ENCODE results near the gene LRRC15.

The LRRC15 gene

GRCh38 chr3:194382196-194382891 is 12.8 kb upstream of the LRRC15 start:
- no peaks in the 10 kb centered on the region for H3K36me3 ChIP-seq (ENCODE audit: control insufficient read depth, insufficient read depth, low read length)
- H3K4me1 ChIP-seq (ENCODE audit: control insufficient read depth, insufficient read depth, low read length) = no peaks in the 10 kb centered on the region
- no peak overlapping the region for H3K9ac ChIP-seq (ENCODE audit: low read length)
- H3K27ac ChIP-seq (ENCODE audit: low read depth, low read length) = no peak overlapping the region
- H3K4me3 ChIP-seq (ENCODE audit: low read length) = no peak overlapping the region
- H3K27me3 ChIP-seq (ENCODE audit: control insufficient read depth, insufficient read depth, low read length) = no peaks in the 10 kb centered on the region

GRCh38 chr3:194381460-194381875 is 11.9 kb upstream of the LRRC15 start:
- Histone ChIP-seq H3K27me3 (ENCODE audit: control insufficient read depth, insufficient read depth, low read length) (no peaks in the 10 kb centered on the region), H3K9ac (ENCODE audit: low read length) (no peak overlapping the region), H3K36me3 (ENCODE audit: control insufficient read depth, insufficient read depth, low read length) (no peaks in the 10 kb centered on the region), H3K27ac (ENCODE audit: low read depth, low read length) (no peak overlapping the region), H3K4me3 (ENCODE audit: low read length) (no peak overlapping the region), H3K4me1 (ENCODE audit: control insufficient read depth, insufficient read depth, low read length) (no peaks in the 10 kb centered on the region)

DNA sequence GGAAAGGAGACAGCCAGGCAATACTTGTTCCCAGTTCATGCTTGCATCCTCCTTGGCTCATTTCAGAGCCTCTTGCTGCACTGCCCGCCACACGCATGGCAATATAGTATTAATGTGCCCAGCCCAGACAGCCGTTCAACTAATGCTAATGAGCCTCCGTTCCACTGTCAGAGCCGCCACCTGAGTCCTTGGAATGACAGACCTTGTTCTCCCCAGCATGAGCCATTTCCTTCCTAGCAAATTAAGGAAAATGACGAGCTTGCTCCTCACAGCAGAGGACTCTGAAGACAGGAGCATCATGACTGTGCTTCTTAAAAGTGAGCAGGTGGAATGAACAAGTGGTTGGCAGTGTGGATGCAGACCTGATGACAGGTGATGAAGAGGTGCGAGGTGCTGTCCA is 10.8 kb upstream of the LRRC15 start:
- H3K9ac ChIP-seq (ENCODE audit: low read length) = no peak overlapping the region
- H3K27me3 ChIP-seq (ENCODE audit: control insufficient read depth, insufficient read depth, low read length) = no peaks in the 10 kb centered on the region
- no peak overlapping the region for H3K27ac ChIP-seq (ENCODE audit: low read depth, low read length)
- no peaks in the 10 kb centered on the region for H3K36me3 ChIP-seq (ENCODE audit: control insufficient read depth, insufficient read depth, low read length)
- H3K4me3 ChIP-seq (ENCODE audit: low read length) = no peak overlapping the region
- H3K4me1 ChIP-seq (ENCODE audit: control insufficient read depth, insufficient read depth, low read length) = no peaks in the 10 kb centered on the region

GRCh38 chr3:194379651-194380050 is 10.1 kb upstream of the LRRC15 start:
- no peaks in the 10 kb centered on the region for H3K36me3 ChIP-seq (ENCODE audit: control insufficient read depth, insufficient read depth, low read length)
- no peak overlapping the region for H3K27ac ChIP-seq (ENCODE audit: low read depth, low read length)
- no peaks in the 10 kb centered on the region for H3K27me3 ChIP-seq (ENCODE audit: control insufficient read depth, insufficient read depth, low read length)
- H3K9ac ChIP-seq (ENCODE audit: low read length) = no peak overlapping the region
- no peaks in the 10 kb centered on the region for H3K4me1 ChIP-seq (ENCODE audit: control insufficient read depth, insufficient read depth, low read length)
- H3K4me3 ChIP-seq (ENCODE audit: low read length) = no peak overlapping the region

DNA sequence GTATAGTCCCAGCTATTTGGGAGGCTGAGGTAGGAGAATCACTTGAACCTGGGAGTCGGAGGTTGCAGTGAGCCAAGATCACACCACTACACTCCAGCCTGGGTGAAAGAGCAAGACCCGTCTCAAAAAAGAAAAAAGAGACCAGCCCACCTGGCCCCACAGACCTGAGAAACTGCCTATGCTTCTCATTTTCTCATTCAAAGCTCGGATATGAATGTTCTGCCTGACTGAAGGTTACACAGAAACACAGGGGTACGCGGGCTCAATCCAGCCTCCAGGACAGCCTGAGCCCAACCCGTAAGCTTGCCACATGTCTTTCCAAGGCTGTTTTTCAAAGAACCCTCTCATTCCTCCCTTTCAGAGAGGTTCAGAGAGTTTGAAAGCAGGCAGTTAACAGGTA is 9.7 kb upstream of the LRRC15 start:
- Histone ChIP-seq H3K9ac (ENCODE audit: low read length) (no peak overlapping the region), H3K36me3 (ENCODE audit: control insufficient read depth, insufficient read depth, low read length) (no peaks in the 10 kb centered on the region), H3K4me3 (ENCODE audit: low read length) (no peak overlapping the region), H3K27ac (ENCODE audit: low read depth, low read length) (no peak overlapping the region), H3K4me1 (ENCODE audit: control insufficient read depth, insufficient read depth, low read length) (no peaks in the 10 kb centered on the region), H3K27me3 (ENCODE audit: control insufficient read depth, insufficient read depth, low read length) (no peaks in the 10 kb centered on the region)

DNA sequence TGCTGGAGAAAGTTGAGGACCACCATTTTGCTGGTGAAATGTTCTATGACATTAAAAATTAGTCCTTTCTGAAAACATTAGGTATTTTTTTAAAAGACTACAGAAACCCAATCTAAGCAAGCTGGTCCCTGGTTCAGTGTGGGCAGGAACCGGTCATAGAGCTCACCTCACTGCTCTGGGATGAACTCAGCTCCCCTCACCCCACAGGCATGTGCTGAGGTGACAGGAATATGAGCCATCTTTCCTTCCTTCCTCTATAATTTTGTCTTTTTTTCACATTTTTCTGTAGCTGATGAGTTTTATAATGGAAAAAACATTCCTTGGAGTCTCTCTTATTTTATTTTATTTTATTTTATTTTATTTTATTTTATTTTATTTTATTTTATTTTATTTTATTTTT is 8.2 kb upstream of the LRRC15 start:
- H3K4me1 ChIP-seq (ENCODE audit: control insufficient read depth, insufficient read depth, low read length) = no peaks in the 10 kb centered on the region
- no peaks in the 10 kb centered on the region for H3K27me3 ChIP-seq (ENCODE audit: control insufficient read depth, insufficient read depth, low read length)
- no peaks in the 10 kb centered on the region for H3K36me3 ChIP-seq (ENCODE audit: control insufficient read depth, insufficient read depth, low read length)
- no peak overlapping the region for H3K27ac ChIP-seq (ENCODE audit: low read depth, low read length)
- H3K9ac ChIP-seq (ENCODE audit: low read length) = no peak overlapping the region
- H3K4me3 ChIP-seq (ENCODE audit: low read length) = no peak overlapping the region

GRCh38 chr3:194376241-194376560 is 6.7 kb upstream of the LRRC15 start:
- H3K27me3 ChIP-seq (ENCODE audit: control insufficient read depth, insufficient read depth, low read length) = no peaks in the 10 kb centered on the region
- no peak overlapping the region for H3K9ac ChIP-seq (ENCODE audit: low read length)
- H3K36me3 ChIP-seq (ENCODE audit: control insufficient read depth, insufficient read depth, low read length) = no peaks in the 10 kb centered on the region
- no peaks in the 10 kb centered on the region for H3K4me1 ChIP-seq (ENCODE audit: control insufficient read depth, insufficient read depth, low read length)
- H3K27ac ChIP-seq (ENCODE audit: low read depth, low read length) = no peak overlapping the region
- no peak overlapping the region for H3K4me3 ChIP-seq (ENCODE audit: low read length)

- Histone ChIP-seq H3K27ac (ENCODE audit: low read depth, low read length) (no peak overlapping the region), H3K27me3 (ENCODE audit: control insufficient read depth, insufficient read depth, low read length) (no peaks in the 10 kb centered on the region), H3K4me1 (ENCODE audit: control insufficient read depth, insufficient read depth, low read length) (no peaks in the 10 kb centered on the region), H3K9ac (ENCODE audit: low read length) (no peak overlapping the region), H3K36me3 (ENCODE audit: control insufficient read depth, insufficient read depth, low read length) (no peaks in the 10 kb centered on the region), H3K4me3 (ENCODE audit: low read length) (no peak overlapping the region)
Measured at GRCh38 chr3:194375473-194376240, 6.1 kb upstream of the LRRC15 start.

GRCh38 chr3:194374935-194375334 is 5.4 kb upstream of the LRRC15 start:
- Histone ChIP-seq H3K36me3 (ENCODE audit: control insufficient read depth, insufficient read depth, low read length) (no peaks in the 10 kb centered on the region), H3K9ac (ENCODE audit: low read length) (no peak overlapping the region), H3K4me1 (ENCODE audit: control insufficient read depth, insufficient read depth, low read length) (no peaks in the 10 kb centered on the region), H3K4me3 (ENCODE audit: low read length) (no peak overlapping the region), H3K27ac (ENCODE audit: low read depth, low read length) (no peak overlapping the region), H3K27me3 (ENCODE audit: control insufficient read depth, insufficient read depth, low read length) (no peaks in the 10 kb centered on the region)

DNA sequence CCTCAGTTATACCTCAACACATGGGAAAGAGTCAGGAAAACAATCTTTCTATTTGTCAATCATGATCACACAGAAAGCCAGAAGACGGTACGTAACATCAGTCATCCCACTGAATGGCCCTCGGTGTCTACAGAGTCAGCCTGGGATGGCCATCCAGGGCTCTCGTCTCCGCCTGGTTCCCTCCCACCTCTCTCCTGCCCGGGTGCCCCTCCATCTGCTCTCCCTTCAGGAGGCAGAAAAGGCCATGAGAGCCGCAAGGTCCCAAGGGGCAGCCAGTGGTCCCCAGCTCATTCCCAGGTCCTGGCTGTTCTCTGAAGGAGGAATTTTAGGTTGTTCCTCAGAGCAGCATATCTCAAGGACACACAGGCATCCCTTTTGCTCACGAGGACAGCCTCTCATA is 4.4 kb upstream of the LRRC15 start:
- no peaks in the 10 kb centered on the region for H3K27me3 ChIP-seq (ENCODE audit: control insufficient read depth, insufficient read depth, low read length)
- no peak overlapping the region for H3K9ac ChIP-seq (ENCODE audit: low read length)
- H3K27ac ChIP-seq (ENCODE audit: low read depth, low read length) = no peak overlapping the region

DNA sequence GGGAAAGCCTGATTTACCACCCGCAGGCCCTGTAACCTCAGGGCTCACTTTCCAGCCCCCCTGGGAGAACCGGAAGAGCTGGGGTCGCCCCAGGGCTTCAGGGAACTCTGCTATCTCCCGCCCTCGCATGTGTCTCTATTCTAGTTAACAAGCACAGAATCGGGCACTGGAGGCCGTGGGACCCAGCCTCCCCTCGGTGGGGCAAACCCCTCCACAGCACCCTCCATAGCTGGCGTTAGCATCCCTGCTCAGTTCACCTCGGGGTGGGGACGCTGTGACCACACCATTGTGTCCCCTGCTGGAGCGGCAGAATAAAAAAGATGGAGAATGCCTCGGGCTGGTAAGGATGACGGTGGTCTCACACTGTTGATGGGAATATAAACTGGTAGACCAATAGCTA is 3.5 kb upstream of the LRRC15 start:
- H3K9ac ChIP-seq (ENCODE audit: low read length) = no peak overlapping the region
- H3K36me3 ChIP-seq (ENCODE audit: control insufficient read depth, insufficient read depth, low read length) = no peaks in the 10 kb centered on the region
- no peak overlapping the region for H3K27ac ChIP-seq (ENCODE audit: low read depth, low read length)
- H3K4me3 ChIP-seq (ENCODE audit: low read length) = no peak overlapping the region
- H3K27me3 ChIP-seq (ENCODE audit: control insufficient read depth, insufficient read depth, low read length) = no peaks in the 10 kb centered on the region
- no peaks in the 10 kb centered on the region for H3K4me1 ChIP-seq (ENCODE audit: control insufficient read depth, insufficient read depth, low read length)

More for the DNA sequence above, 4.4 kb upstream of the LRRC15 start:
- Histone ChIP-seq H3K4me1 (ENCODE audit: control insufficient read depth, insufficient read depth, low read length) (no peaks in the 10 kb centered on the region), H3K36me3 (ENCODE audit: control insufficient read depth, insufficient read depth, low read length) (no peaks in the 10 kb centered on the region), H3K4me3 (ENCODE audit: low read length) (no peak overlapping the region)

- Histone ChIP-seq H3K4me3 (ENCODE audit: low read length) (no peak overlapping the region), H3K27ac (ENCODE audit: low read depth, low read length) (no peak overlapping the region), H3K36me3 (ENCODE audit: control insufficient read depth, insufficient read depth, low read length) (no peaks in the 10 kb centered on the region), H3K4me1 (ENCODE audit: control insufficient read depth, insufficient read depth, low read length) (no peaks in the 10 kb centered on the region), H3K9ac (ENCODE audit: low read length) (no peak overlapping the region), H3K27me3 (ENCODE audit: control insufficient read depth, insufficient read depth, low read length) (no peaks in the 10 kb centered on the region)
Measured at GRCh38 chr3:194370753-194371152, 1.2 kb upstream of the LRRC15 start.

GRCh38 chr3:194368918-194369317 is 625 bp downstream of the LRRC15 start:
- Histone ChIP-seq H3K36me3 (ENCODE audit: control insufficient read depth, insufficient read depth, low read length) (no peaks in the 10 kb centered on the region), H3K9ac (ENCODE audit: low read length) (no peak overlapping the region), H3K4me3 (ENCODE audit: low read length) (no peak overlapping the region), H3K27ac (ENCODE audit: low read depth, low read length) (no peak overlapping the region), H3K4me1 (ENCODE audit: control insufficient read depth, insufficient read depth, low read length) (peaks cover 2% of the 10 kb centered on the region), H3K27me3 (ENCODE audit: control insufficient read depth, insufficient read depth, low read length) (no peaks in the 10 kb centered on the region)
